RWPE1 (cell line): Measurements from ENCODE around the gene SRRM3.
"Not testable (repeated sequence)": the region's sequence is repeated elsewhere in the genome, so short reads cannot be mapped to it uniquely, and the experiment has no call there.

Experiments used
- CTCF ChIA-PET: fragments of 350-600 bp; sonication (Branson Sonifier 250); formaldehyde crosslinking; extraction: SDS; loops from one replicate; lab custom pipeline; 2021; lab: Yijun Ruan, JAX
- POLR2A ChIA-PET: fragments of 400-600 bp; formaldehyde crosslinking; extraction: SDS; loops from one replicate; lab custom pipeline; 2020; ENCODE audit warnings: antibody characterized with exemption; ENCODE audit not compliant: low non-redundant PET; lab: Yijun Ruan, JAX
- DNase-seq: peaks from one replicate; pipeline ENCODE4 v3.0.0; 2012; ENCODE audit warnings: low spot score
- H3K27ac ChIP-seq: fragments of 450-650 bp; 2 replicates; pipeline ENCODE4 v1.5.1; 2017
- CTCF ChIP-seq: fragments of 450-650 bp; conservative IDR thresholded peaks from 2 replicates; pipeline ENCODE4 v1.5.1; 2017; ENCODE audit warnings: low read depth, mild to moderate bottlenecking

The SRRM3 gene

DNA sequence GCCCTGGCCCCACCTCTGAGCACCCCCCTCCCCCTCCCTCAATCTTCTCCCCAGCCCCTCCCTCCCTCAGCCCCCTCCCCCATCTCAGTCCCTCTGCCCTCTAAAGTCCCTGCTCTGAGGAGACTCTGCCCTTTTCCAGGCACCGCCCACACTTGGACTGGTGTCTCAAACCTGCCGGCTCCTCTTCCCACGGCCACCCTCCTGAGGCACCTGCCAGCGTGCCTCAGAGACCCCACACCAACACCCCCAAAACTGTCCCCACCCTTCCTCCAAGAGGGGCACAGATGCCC lies 66.1 kb downstream of the SRRM3 start:
- no peak overlapping the region for H3K27ac ChIP-seq
- ChIA-PET CTCF (interaction anchor here (0.6 kb wide), 1 partner anchor 97 kb away, joined by 5 read pairs; no protein-coding TSS in a partner anchor), POLR2A (interaction anchor here (0.5 kb wide), 1 partner anchor 39 kb away, joined by 3 read pairs; no protein-coding TSS in a partner anchor)
- DNase-seq: no peak
- TF ChIP-seq CTCF: no peak

- H3K27ac ChIP-seq: no peak overlapping the region
- POLR2A ChIA-PET: interaction anchor here (0.5 kb wide), 1 partner anchor 39 kb away, joined by 3 read pairs; no protein-coding TSS in a partner anchor
- no peak for TF ChIP-seq CTCF
- CTCF ChIA-PET: interaction anchor here (0.6 kb wide), 1 partner anchor 96 kb away, joined by 5 read pairs; no protein-coding TSS in a partner anchor
- no peak for DNase-seq
Observed at GRCh38 chr7:76268376-76268775, 66.7 kb downstream of the SRRM3 start.

- CTCF ChIA-PET: interaction anchor here (0.6 to 0.8 kb wide), 4 partner anchors 94 to 1029 kb away, joined by 3 to 5 read pairs (median 3); no protein-coding TSS in a partner anchor
- no peak overlapping the region for H3K27ac ChIP-seq
- POLR2A ChIA-PET: no interaction called here
- TF ChIP-seq CTCF: no peak
- no peak for DNase-seq
Observed at GRCh38 chr7:76269895-76270294, 68.2 kb downstream of the SRRM3 start.

- DNase-seq, H3K27ac ChIP-seq: not testable (repeated sequence)
- ChIA-PET CTCF (interaction anchor here (0.6 to 1.7 kb wide), 4 partner anchors 9 to 509 kb away, joined by 3 to 8 read pairs (median 3); no protein-coding TSS in a partner anchor), POLR2A (interaction anchor here (0.9 kb wide), 1 partner anchor 218 kb away, joined by 5 read pairs; no protein-coding TSS in a partner anchor)
Observed at GRCh38 chr7:76271384-76271783, 69.7 kb downstream of the SRRM3 start.

DNA sequence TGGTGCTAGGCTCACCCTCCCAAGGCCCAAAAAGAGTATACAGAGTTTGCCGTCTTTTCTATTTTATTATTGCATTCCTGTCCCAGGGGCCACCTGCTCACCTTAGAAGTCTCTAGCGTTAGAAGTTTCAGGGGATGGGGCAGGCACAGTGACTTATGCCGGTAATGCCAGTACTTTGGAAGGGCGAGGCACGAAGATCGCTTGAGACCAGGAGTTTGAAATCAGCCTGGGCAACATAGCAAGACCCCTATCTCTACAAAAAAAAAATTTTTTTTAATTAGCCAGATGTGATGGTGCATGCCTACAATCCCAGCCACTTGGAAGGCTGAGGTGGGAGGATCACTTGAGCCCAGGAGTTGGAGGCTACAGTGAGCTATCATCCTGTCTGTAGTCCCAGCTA lies 70.4 kb downstream of the SRRM3 start:
- TF ChIP-seq CTCF: no peak
- ChIA-PET POLR2A (interaction anchor here (0.9 kb wide), 1 partner anchor 219 kb away, joined by 5 read pairs; no protein-coding TSS in a partner anchor), CTCF (interaction anchor here (0.6 to 1.7 kb wide), 2 partner anchors 94 to 510 kb away, joined by 3 to 8 read pairs; no protein-coding TSS in a partner anchor)

GRCh38 chr7:76272851-76273497 lies 71.3 kb downstream of the SRRM3 start:
- ChIA-PET CTCF (no interaction called here), POLR2A (no interaction called here)
- no peak for DNase-seq
- no peak for TF ChIP-seq CTCF
- no peak overlapping the region for H3K27ac ChIP-seq

More for the DNA sequence above, 70.4 kb downstream of the SRRM3 start:
- DNase-seq: no peak
- H3K27ac ChIP-seq: no peak overlapping the region

DNA sequence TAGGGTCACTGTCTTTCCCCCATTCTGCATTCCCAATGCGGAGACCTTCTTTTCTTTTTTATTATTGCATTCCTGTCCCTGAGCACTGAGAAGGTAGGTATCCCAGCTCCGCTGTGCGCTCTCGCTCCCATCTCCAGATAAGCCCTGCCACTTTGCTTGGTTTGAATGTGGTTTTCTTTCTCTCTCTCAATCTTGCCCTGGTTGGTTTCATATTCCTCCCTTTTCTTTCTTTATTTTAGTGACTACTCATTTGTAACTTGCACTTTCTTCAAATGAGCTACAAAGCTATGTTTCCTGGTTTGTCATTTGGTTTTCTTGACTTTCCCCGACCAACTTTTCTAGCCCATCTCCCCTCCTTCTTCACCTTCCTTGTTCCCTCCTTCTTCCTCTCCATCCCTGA lies 71.8 kb downstream of the SRRM3 start:
- TF ChIP-seq CTCF: no peak
- POLR2A ChIA-PET: no interaction called here
- H3K27ac ChIP-seq: no peak overlapping the region
- no peak for DNase-seq
- CTCF ChIA-PET: no interaction called here
